HCT116 (cell line): ENCODE data around the gene GPR26. TPM values are rescaled to one million over a fixed set of nuclear protein-coding genes. Genes with fewer than 3 reads are reported as not detected.

Experiments
- ATAC-seq: fragments of 200-7000 bp; cut with Tn5 transposase; 2 replicates; pipeline ENCODE4 v1.9.1; 2020; ENCODE audit warnings: mild to moderate bottlenecking, moderate library complexity
- BruUV-seq: library from RNA; stranded (reverse); fragments of 400-500 nt; replicated peaks from 2 replicates; lab custom pipeline; 2021; lab: Mats Ljungman, UMichigan
- CTCF ChIA-PET: fragments of 300-600 bp; sonication (Branson Sonifier 250); formaldehyde crosslinking; loops from one replicate; lab custom pipeline; 2021; ENCODE audit warnings: antibody characterized with exemption; lab: Charles Lee
- POLR2A ChIA-PET: fragments of 300-600, 350-600 bp; sonication (Branson Sonifier 250); formaldehyde crosslinking; loops from one replicate; lab custom pipeline; 2021; ENCODE audit warnings: antibody characterized with exemption; lab: Charles Lee
- RAD21 ChIA-PET, 2 experiments: fragments of 300-600 bp; sonication (Branson Sonifier 250); formaldehyde crosslinking; loops; one replicate each; lab custom pipeline; 2023; ENCODE audit warnings: low total read pairs in 2 of 2; ENCODE audit not compliant: uncharacterized antibody in 2 of 2, unreplicated experiment in 2 of 2, low non-redundant PET in 1 of 2; lab: Charles Lee
- DNase-seq: peaks from one replicate; pipeline ENCODE4 v3.0.0-alpha.2; 2010; ENCODE audit warnings: low read depth, low spot score
- H2AFZ ChIP-seq: fragments of 200-600 bp; shearing (Covaris generic), sonication (generic); 2 replicates; pipeline ENCODE4 v1.6.1; 2017; ENCODE audit warnings: low read depth, mixed run types, mixed read lengths, antibody characterized with exemption, low read length; ENCODE audit not compliant: poor library complexity, severe bottlenecking
- H3K27ac ChIP-seq: 2 replicates; pipeline ENCODE4 v1.5.1; 2012; ENCODE audit warnings: low read depth, low read length
- H3K27me3 ChIP-seq: fragments of 200-600 bp; sonication (generic); 2 replicates; pipeline ENCODE4 v1.6.1; 2016; ENCODE audit warnings: mixed run types, low read length, mixed read lengths; ENCODE audit not compliant: insufficient read depth
- H3K36me3 ChIP-seq, 2 experiments: fragments of 200-500 bp in 1 of 2; fragments of 200-600 bp in 1 of 2; sonication (Bioruptor generic) in 1 of 2; sonication (generic) in 1 of 2; 2 replicates each; pipeline versions ENCODE4 v1.5.1 to v1.6.1; 2014 to 2016; ENCODE audit warnings: low read length in 2 of 2, inconsistent platforms in 1 of 2, mixed read lengths in 1 of 2, mixed run types in 1 of 2; ENCODE audit not compliant: insufficient read depth in 2 of 2, control insufficient read depth in 1 of 2
- H3K4me1 ChIP-seq, 2 experiments: fragments of 200-600 bp in 1 of 2; sonication (generic) in 1 of 2; 2 replicates each; pipeline versions ENCODE4 v1.5.1 to v1.6.1; 2012 to 2017; ENCODE audit warnings: low read length in 2 of 2, inconsistent platforms in 1 of 2, mild to moderate bottlenecking in 1 of 2, mixed read lengths in 1 of 2, mixed run types in 1 of 2, moderate library complexity in 1 of 2; ENCODE audit not compliant: insufficient read depth in 2 of 2, control insufficient read depth in 1 of 2
- H3K4me2 ChIP-seq: fragments of 200-600 bp; sonication (generic); 2 replicates; pipeline ENCODE4 v1.6.1; 2017; ENCODE audit warnings: mixed run types, low read length, mixed read lengths
- H3K4me3 ChIP-seq, 2 experiments: fragments of 200-600 bp in 1 of 2; sonication (generic) in 1 of 2; replicated peaks in 1 of 2; 2 replicates each; pipeline ENCODE4 v1.5.1; 2011 to 2016; ENCODE audit warnings: low read length in 2 of 2, control low read depth in 1 of 2, low read depth in 1 of 2, mild to moderate bottlenecking in 1 of 2, mixed read lengths in 1 of 2, mixed run types in 1 of 2
- H3K79me2 ChIP-seq: fragments of 200-600 bp; sonication (generic); 2 replicates; pipeline ENCODE4 v1.6.1; 2017; ENCODE audit warnings: mild to moderate bottlenecking, mixed run types, low read length, moderate library complexity, mixed read lengths; ENCODE audit not compliant: insufficient read depth
- H3K9ac ChIP-seq: fragments of 200-600 bp; sonication (generic); 2 replicates; pipeline ENCODE4 v1.6.1; 2016; ENCODE audit warnings: low read length, mixed read lengths
- H3K9me2 ChIP-seq: fragments of 200-600 bp; sonication (generic), shearing (Covaris generic); 2 replicates; pipeline ENCODE4 v1.6.1; 2017; ENCODE audit warnings: mixed run types, mild to moderate bottlenecking, moderate library complexity; ENCODE audit not compliant: insufficient read depth
- H3K9me3 ChIP-seq, 2 experiments: fragments of 200-500 bp in 1 of 2; fragments of 200-600 bp in 1 of 2; sonication (Bioruptor generic) in 1 of 2; sonication (generic) in 1 of 2; 2 replicates each; pipeline ENCODE4 v1.6.1; 2014 to 2017; ENCODE audit warnings: low read length in 2 of 2, mixed read lengths in 2 of 2, inconsistent platforms in 1 of 2, low read depth in 1 of 2, mild to moderate bottlenecking in 1 of 2, mixed run types in 1 of 2, moderate library complexity in 1 of 2; ENCODE audit not compliant: control insufficient read depth in 1 of 2, insufficient read depth in 1 of 2
- H4K20me1 ChIP-seq: fragments of 200-600 bp; sonication (generic), shearing (Covaris generic); 2 replicates; pipeline ENCODE4 v1.6.1; 2017; ENCODE audit warnings: mixed run types, mild to moderate bottlenecking, moderate library complexity; ENCODE audit not compliant: insufficient read depth
- ATF3 ChIP-seq: IDR thresholded peaks from 2 replicates; pipeline ENCODE4 v1.6.1; 2012
- CBX3 ChIP-seq: IDR thresholded peaks from 2 replicates; pipeline ENCODE4 v1.6.1; 2012; ENCODE audit warnings: low read depth
- EGR1 ChIP-seq: IDR thresholded peaks from 2 replicates; pipeline ENCODE4 v1.6.1; 2012; ENCODE audit warnings: low read depth
- EZH2 ChIP-seq: fragments of 200-600 bp; sonication (generic); IDR thresholded peaks from 2 replicates; pipeline ENCODE4 v1.6.1; 2017; ENCODE audit warnings: antibody characterized with exemption, mixed run types
- EZH2phosphoT487 ChIP-seq: fragments of 200-600 bp; IDR thresholded peaks from 2 replicates; pipeline ENCODE4 v1.6.1; 2018; ENCODE audit warnings: antibody characterized with exemption, borderline replicate concordance
- FOSL1 ChIP-seq: IDR thresholded peaks from 2 replicates; pipeline ENCODE4 v1.6.1; 2012; ENCODE audit warnings: low read depth
- JUND ChIP-seq: IDR thresholded peaks from 2 replicates; pipeline ENCODE4 v1.6.1; 2012
- MAX ChIP-seq: IDR thresholded peaks from 2 replicates; pipeline ENCODE4 v1.6.1; 2012
- POLR2A ChIP-seq: IDR thresholded peaks from 2 replicates; pipeline ENCODE4 v1.7.0; 2011; ENCODE audit warnings: borderline replicate concordance; ENCODE audit not compliant: insufficient read depth, insufficient read length; ENCODE audit errors: extremely low read depth
- POLR2AphosphoS5 ChIP-seq: IDR thresholded peaks from 2 replicates; pipeline ENCODE4 v1.6.1; 2011; ENCODE audit warnings: mild to moderate bottlenecking, low read depth, low read length, moderate library complexity
- RAD21 ChIP-seq: IDR thresholded peaks from 2 replicates; pipeline ENCODE4 v1.6.1; 2012; ENCODE audit warnings: low read depth, mild to moderate bottlenecking
- REST ChIP-seq: IDR thresholded peaks from 2 replicates; pipeline ENCODE4 v1.6.1; 2012; ENCODE audit warnings: low read depth
- SIN3A ChIP-seq: IDR thresholded peaks from 2 replicates; pipeline ENCODE4 v1.6.1; 2012; ENCODE audit warnings: low read depth
- SP1 ChIP-seq: IDR thresholded peaks from 2 replicates; pipeline ENCODE4 v1.6.1; 2012; ENCODE audit warnings: low read depth
- SRF ChIP-seq: IDR thresholded peaks from 2 replicates; pipeline ENCODE4 v1.6.1; 2012; ENCODE audit warnings: low read depth
- YY1 ChIP-seq: IDR thresholded peaks from 2 replicates; pipeline ENCODE4 v1.6.1; 2011; ENCODE audit warnings: low read length, low read depth, moderate library complexity, mild to moderate bottlenecking; ENCODE audit not compliant: insufficient replicate concordance; ENCODE audit errors: extremely low read depth
- ZBTB33 ChIP-seq: IDR thresholded peaks from 2 replicates; pipeline ENCODE4 v1.6.1; 2011; ENCODE audit warnings: mild to moderate bottlenecking, low read length, moderate library complexity; ENCODE audit not compliant: insufficient replicate concordance; ENCODE audit errors: extremely low read depth
- ZFX ChIP-seq: fragments of 450-650 bp; IDR thresholded peaks from 2 replicates; pipeline ENCODE4 v1.6.1; 2017
- intact Hi-C: fragments of 100-400 bp; cut with micrococcal nuclease; formaldehyde crosslinking; loops from 2 replicates; pipeline ENCODE4 v1.10.0; 2022
- total RNA-seq: library from RNA; stranded (reverse); gene quantifications from one replicate; pipeline ENCODE4 v1.2.1, GENCODE V29; 2021; ENCODE audit not compliant: unreplicated experiment

The GPR26 gene
- total RNA-seq, 1 experiment from 2014 or later: not detected

DNA sequence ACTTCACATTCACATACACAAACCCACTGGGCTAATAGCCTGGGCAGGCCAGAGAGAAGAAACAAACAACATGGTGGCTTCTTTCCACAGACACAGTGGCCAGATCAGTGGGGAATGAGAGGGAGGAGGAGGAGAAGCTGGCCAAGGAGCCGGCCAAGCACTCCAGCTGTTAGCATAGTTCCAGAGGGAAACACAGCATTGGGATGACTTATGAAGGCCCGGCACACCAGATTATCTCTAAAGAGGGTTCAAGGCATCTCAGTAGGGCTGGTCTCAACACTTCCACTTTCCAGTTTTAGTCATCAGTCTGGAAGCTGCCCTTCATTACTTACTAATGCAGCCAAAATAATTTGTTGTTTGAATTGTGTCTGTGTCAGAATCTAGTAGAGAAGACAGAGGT is 42.1 kb upstream of the GPR26 start:
- no peak overlapping the region for H3K27ac ChIP-seq
- H3K36me3 ChIP-seq: no peaks in the 10 kb centered on the region
- H2AFZ ChIP-seq: no peak overlapping the region
- ChIA-PET CTCF (no interaction called here), RAD21 (no interaction called here), POLR2A (no interaction called here)
- no peaks in the 10 kb centered on the region for H3K4me1 ChIP-seq
- no peak overlapping the region for H3K4me2 ChIP-seq
- H3K27me3 ChIP-seq: peaks cover 72% of the 10 kb centered on the region
- H4K20me1 ChIP-seq: no peaks in the 10 kb centered on the region
- no peak for ATAC-seq
- 0 out of 2 replicates have a peak, but pooled peaks have one; percentile 5 for TF ChIP-seq ZFX
- no peak for TF ChIP-seq JUND
- no TSS peak for BruUV-seq
- H3K9me3 ChIP-seq: peaks cover 0 to 4% of the 10 kb centered on the region in 2 experiments; a peak in 2 of 4 replicates
- H3K79me2 ChIP-seq: no peaks in the 10 kb centered on the region
- no peak for DNase-seq
- intact Hi-C loops: no loop called here
- H3K9me2 ChIP-seq: no peaks in the 10 kb centered on the region
- H3K4me3 ChIP-seq: no peak overlapping the region
- no peak overlapping the region for H3K9ac ChIP-seq

DNA sequence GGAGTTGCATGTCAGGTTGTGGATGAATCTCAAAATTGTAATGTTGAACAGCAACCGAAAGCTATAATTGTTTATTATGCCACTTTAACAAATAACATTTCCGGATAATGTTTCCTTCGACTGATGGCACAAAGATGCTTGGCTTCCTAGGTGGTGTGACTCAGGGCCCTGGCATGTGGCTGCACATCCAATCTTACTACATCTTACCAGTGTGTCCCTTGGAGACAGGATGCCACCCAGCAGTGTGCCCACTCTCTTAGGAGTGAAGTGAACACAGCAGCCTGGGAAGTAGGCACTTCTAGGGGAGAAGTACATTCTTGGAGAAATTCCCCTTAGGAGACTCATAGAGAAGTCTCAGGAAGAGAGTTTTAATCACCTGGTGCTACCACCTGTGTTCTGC is 33.0 kb upstream of the GPR26 start:
- intact Hi-C loops: no loop called here
- TF ChIP-seq MAX (no peak), ZBTB33 (no peak), POLR2A (no peak), EZH2 (no peak), SP1 (no peak), ATF3 (no peak), ZFX (no peak), EZH2phosphoT487 (no peak), REST (no peak), EGR1 (no peak), RAD21 (no peak), YY1 (no peak), SIN3A (no peak), FOSL1 (no peak), CBX3 (no peak), POLR2AphosphoS5 (no peak), SRF (no peak)

More for the DNA sequence above, 33.0 kb upstream of the GPR26 start:
- H2AFZ ChIP-seq: no peak overlapping the region
- no TSS peak for BruUV-seq
- peaks cover 22 to 50% of the 10 kb centered on the region in 2 experiments for H3K4me1 ChIP-seq
- ChIA-PET POLR2A (no interaction called here), CTCF (no interaction called here), RAD21 (no interaction called here)
- DNase-seq: no peak
- no peak overlapping the region for H3K4me3 ChIP-seq
- H3K27me3 ChIP-seq: peaks cover 36% of the 10 kb centered on the region
- H3K9me2 ChIP-seq: no peaks in the 10 kb centered on the region
- no peak for ATAC-seq
- no peak overlapping the region for H3K27ac ChIP-seq
- H3K9ac ChIP-seq: no peak overlapping the region
- H3K36me3 ChIP-seq: no peaks in the 10 kb centered on the region
- H3K9me3 ChIP-seq: peaks cover 0 to 5% of the 10 kb centered on the region in 2 experiments; a peak in 2 of 4 replicates
- H4K20me1 ChIP-seq: no peaks in the 10 kb centered on the region
- H3K79me2 ChIP-seq: no peaks in the 10 kb centered on the region
- H3K4me2 ChIP-seq: no peak overlapping the region
